GM19043 (cell line): ENCODE results near the gene PLLP.
A peak's percentile ranks its signal among the peaks of the same experiment; 100 is the strongest.

Source experiments
- ATAC-seq: cut with Tn5 transposase; IDR thresholded peaks from one replicate; pipeline ENCODE4 v1.9.1; 2021; ENCODE audit warnings: low read depth; ENCODE audit not compliant: unreplicated experiment

The PLLP gene

GRCh38 chr16:57258226-57258909, 26.1 kb downstream of the PLLP start:
- no peak for ATAC-seq

- no peak for ATAC-seq
Measured at GRCh38 chr16:57257455-57258070, 26.9 kb downstream of the PLLP start.

GRCh38 chr16:57256601-57257395, 27.7 kb downstream of the PLLP start:
- no peak for ATAC-seq

- no peak for ATAC-seq
Measured at GRCh38 chr16:57255686-57256415, 28.6 kb downstream of the PLLP start.

GRCh38 chr16:57253466-57253865, 31.0 kb downstream of the PLLP start:
- no peak for ATAC-seq

- no peak for ATAC-seq
Measured at GRCh38 chr16:57252148-57252721, 32.2 kb downstream of the PLLP start.

- ATAC-seq, result no peak
Measured at GRCh38 chr16:57251352-57251751, 33.1 kb downstream of the PLLP start.

- ATAC-seq, result peak; percentile 16
Measured at GRCh38 chr16:57245472-57246113, 38.9 kb downstream of the PLLP start.

- ATAC-seq, result peak; percentile 92
Measured at GRCh38 chr16:57244767-57245471, 39.6 kb downstream of the PLLP start, which contains the start of gene ARL2BP. Gene ARL2BP, plus strand, starts transcription at chr16:57245259. Its CDS starts 109 bp downstream, at chr16:57245368.

- ATAC-seq, result peak; percentile 22
Measured at GRCh38 chr16:57244463-57244766, 40.1 kb downstream of the PLLP start.

GRCh38 chr16:57242650-57243049, 41.8 kb downstream of the PLLP start:
- no peak for ATAC-seq

GRCh38 chr16:57240851-57241250, 43.6 kb downstream of the PLLP start:
- ATAC-seq, result no peak

- no peak for ATAC-seq
Measured at GRCh38 chr16:57239107-57239506, 45.4 kb downstream of the PLLP start.

- ATAC-seq, result no peak
Measured at GRCh38 chr16:57238682-57239081, 45.8 kb downstream of the PLLP start.

- ATAC-seq, result no peak
Measured at GRCh38 chr16:57236022-57236350, 48.5 kb downstream of the PLLP start.

GRCh38 chr16:57235128-57236021, 49.1 kb downstream of the PLLP start:
- ATAC-seq, result no peak

- no peak for ATAC-seq
Measured at GRCh38 chr16:57234707-57235092, 49.8 kb downstream of the PLLP start.

- ATAC-seq, result no peak
Measured at GRCh38 chr16:57233944-57234706, 50.3 kb downstream of the PLLP start.
